Measurements from ENCODE around the gene TREML1. TPM values are rescaled to one million over a fixed set of nuclear protein-coding genes. Genes with fewer than 3 reads are reported as not detected.

The TREML1 gene
- total and polyA plus RNA-seq, 2 of the 4 experiments (the other 2 are of a cell fraction), result not detected

GRCh38 chr6:41162687-41163418 is 8.7 kb upstream of the TREML1 start, which contains the start of gene TREM2:
Gene TREM2 (minus strand): TSS chr6:41163116. CDS start chr6:41163082, 34 bp downstream.
- intact Hi-C loops (cut with micrococcal nuclease), result no loop called here
- BruUV-seq (replicated peaks), result no TSS peak

More at GRCh38 chr6:41162687-41163418, 8.7 kb upstream of the TREML1 start, which contains the start of gene TREM2:
- Histone ChIP-seq H2BK20ac (ENCODE audit: low read depth, low read length) (no peak within 1 kb of the TSS), H4K20me1 (ENCODE audit: insufficient read depth, low read length) (no peaks in the 10 kb centered on the region), H3K4ac (ENCODE audit: low read depth, low read length) (no peak within 1 kb of the TSS), H3K4me2 (ENCODE audit: low read depth, low read length) (no peak within 1 kb of the TSS), H2AFZ (replicated peaks; ENCODE audit: low read length, poor library complexity) (peak within 1 kb of the TSS; percentile 38), H2BK120ac (ENCODE audit: low read depth, low read length) (no peak within 1 kb of the TSS), H2BK15ac (ENCODE audit: low read depth, low read length) (no peak within 1 kb of the TSS), H3K36me3 (ENCODE audit: control insufficient read depth, insufficient read depth, low read length) (no peaks in the 10 kb centered on the region), H3K14ac (replicated peaks; ENCODE audit: low read depth, low read length) (no peak within 1 kb of the TSS), H2BK5ac (ENCODE audit: low read depth, low read length, poor library complexity, severe bottlenecking) (no peak within 1 kb of the TSS), H3K27ac (ENCODE audit: insufficient read depth, low read length) (no peak within 1 kb of the TSS), H3K56ac (ENCODE audit: extremely low read depth, insufficient read depth, low read length) (no peak within 1 kb of the TSS), H3K9me1 (ENCODE audit: insufficient read depth, low read length) (no peaks in the 10 kb centered on the region), H2AK5ac (ENCODE audit: low read depth, low read length) (no peak within 1 kb of the TSS), H4K5ac (ENCODE audit: low read depth, low read length) (no peak within 1 kb of the TSS), H4K91ac (ENCODE audit: insufficient read depth, low read depth, low read length) (no peak within 1 kb of the TSS), H3K9ac (ENCODE audit: low read depth, low read length) (no peak within 1 kb of the TSS), H3K9me3 (ENCODE audit: control insufficient read depth, insufficient read depth, low read length) (no peaks in the 10 kb centered on the region), H3K23ac (ENCODE audit: low read depth, low read length) (no peak within 1 kb of the TSS), H3K79me1 (ENCODE audit: low read depth in 1 of 2, low read length in 2 of 2) (no peaks in the 10 kb centered on the region), H3K27me3 (ENCODE audit: control insufficient read depth, insufficient read depth, low read length) (peaks cover 5% of the 10 kb centered on the region), H3K18ac (ENCODE audit: low read depth, low read length) (no peak within 1 kb of the TSS), H3K4me1 (ENCODE audit: control insufficient read depth, insufficient read depth, low read length) (peaks cover 6% of the 10 kb centered on the region; the same call in 1 of the 2 replicates), H4K8ac (ENCODE audit: low read depth in 2 of 2, low read length in 2 of 2) (no peak within 1 kb of the TSS), H3K4me3 (ENCODE audit: insufficient read depth, low read depth, low read length) (no peak within 1 kb of the TSS), H2AK9ac (replicated peaks; ENCODE audit: low read depth, low read length, poor library complexity) (no peak within 1 kb of the TSS)
- TF ChIP-seq SMC3 (IDR thresholded peaks at IDR 0.05; ENCODE audit: low read depth, low read length) (no peak), RFX5 (IDR thresholded peaks at IDR 0.05; ENCODE audit: low read depth, low read length) (no peak), CTCF (conservative IDR thresholded peaks at IDR 0.05; ENCODE audit: low read depth, low read length) (no peak)
- 48% methylated on average over 5 of the region's 10 CpGs; no CpG with 5 or more reads in 1 of the 2 experiments for WGBS, 2 experiments (ENCODE audit: extremely low coverage in 2 of 2, insufficient read length in 1 of 2)
- ChIA-PET POLR2A (ENCODE audit: unreplicated experiment) (no interaction called here), CTCF (no interaction called here)
- dilution Hi-C loops (cut with HindIII; ENCODE audit: low sequenced_read_pairs, unreplicated experiment), result no loop called here
- in situ Hi-C loops (cut with MboI; ENCODE audit: low sequenced_read_pairs), result no loop called here
- DNase-seq (no peak), ATAC-seq (ENCODE audit: low read depth) (no peak)

Data from IMR-90 (cell line).